MM.1S (cell line): ENCODE measurements around the gene PAEP.
"Not testable (repeated sequence)": the region's sequence is repeated elsewhere in the genome, so short reads cannot be mapped to it uniquely, and the experiment has no call there.

Experiments
- DNase-seq: peaks from one replicate; pipeline ENCODE4 v3.0.0-alpha.2; 2015
- H2AFZ ChIP-seq: fragments of 300-600 bp; sonication (generic); 2 replicates; pipeline ENCODE4 v1.6.0; 2016; ENCODE audit warnings: antibody characterized with exemption, low read length
- H3F3A ChIP-seq: fragments of 300-600 bp; sonication (generic); 2 replicates; pipeline ENCODE4 v1.6.1; 2016; ENCODE audit warnings: mild to moderate bottlenecking, antibody characterized with exemption, low read length, moderate library complexity, mixed read lengths; ENCODE audit not compliant: insufficient read depth
- H3K27ac ChIP-seq: fragments of 300-600 bp; sonication (generic); 2 replicates; pipeline ENCODE4 v1.5.1; 2016; ENCODE audit warnings: mild to moderate bottlenecking, low read length
- H3K27me3 ChIP-seq: fragments of 300-600 bp; sonication (generic); replicated peaks from 2 replicates; pipeline ENCODE4 v1.6.0; 2016; ENCODE audit warnings: low read length; ENCODE audit not compliant: insufficient read depth
- H3K36me3 ChIP-seq: fragments of 300-600 bp; sonication (generic); replicated peaks from 2 replicates; pipeline ENCODE4 v1.6.1; 2016; ENCODE audit warnings: mild to moderate bottlenecking, low read length, mixed read lengths; ENCODE audit not compliant: insufficient read depth
- H3K4me1 ChIP-seq: fragments of 300-600 bp; sonication (generic); 2 replicates; pipeline ENCODE4 v1.6.1; 2016; ENCODE audit warnings: low read length, mixed read lengths
- H3K4me2 ChIP-seq: fragments of 300-600 bp; sonication (generic); 2 replicates; pipeline ENCODE4 v1.6.0; 2016; ENCODE audit warnings: low read depth, low read length
- H3K4me3 ChIP-seq: fragments of 300-600 bp; sonication (generic); 2 replicates; pipeline ENCODE4 v1.5.1; 2016; ENCODE audit warnings: low read length, mixed read lengths
- H3K79me2 ChIP-seq: fragments of 300-600 bp; sonication (generic); 2 replicates; pipeline ENCODE4 v1.6.1; 2016; ENCODE audit warnings: mixed run types, low read length, mixed read lengths
- H3K9ac ChIP-seq: fragments of 300-600 bp; sonication (generic); 2 replicates; pipeline ENCODE4 v1.6.1; 2016; ENCODE audit warnings: low read length, mixed read lengths
- H3K9me2 ChIP-seq: fragments of 300-600 bp; sonication (generic); replicated peaks from 2 replicates; pipeline ENCODE4 v1.6.1; 2016; ENCODE audit warnings: mild to moderate bottlenecking, low read length, mixed read lengths; ENCODE audit not compliant: insufficient read depth
- H3K9me3 ChIP-seq: fragments of 300-600 bp; sonication (generic); replicated peaks from 2 replicates; pipeline ENCODE4 v1.6.1; 2016; ENCODE audit warnings: mild to moderate bottlenecking, low read length, mixed read lengths; ENCODE audit not compliant: insufficient read depth
- H4K20me1 ChIP-seq: fragments of 300-600 bp; sonication (generic); 2 replicates; pipeline ENCODE4 v1.6.1; 2016; ENCODE audit warnings: mild to moderate bottlenecking, low read length, moderate library complexity, mixed read lengths; ENCODE audit not compliant: insufficient read depth
- EZH2 ChIP-seq: fragments of 300-600 bp; sonication (generic); optimal IDR thresholded peaks from 2 replicates; pipeline ENCODE3; 2017; ENCODE audit warnings: low read depth, mild to moderate bottlenecking, antibody characterized with exemption, low read length, mixed read lengths
- EZH2phosphoT487 ChIP-seq: fragments of 300-600 bp; sonication (generic); IDR thresholded peaks from 2 replicates; pipeline ENCODE4 v1.6.1; 2018; ENCODE audit warnings: antibody characterized with exemption, low read length
- TF ChIP-seq, protein P1 (sequence below): fragments of 300-600 bp; sonication (generic); IDR thresholded peaks from 2 replicates; pipeline ENCODE4 v1.5.1; 2016; ENCODE audit warnings: antibody characterized with exemption, low read length, mixed read lengths

Gene PAEP

GRCh38 chr9:135533113-135533512 is 28.4 kb upstream of the PAEP start:
- Histone ChIP-seq H3F3A (no peaks in the 10 kb centered on the region), H3K36me3 (no peaks in the 10 kb centered on the region), H3K9ac (no peak overlapping the region), H3K4me1 (peaks cover 6% of the 10 kb centered on the region; the same call in 1 of the 2 replicates), H3K4me3 (no peak overlapping the region), H3K27ac (no peak overlapping the region), H3K9me2 (no peaks in the 10 kb centered on the region), H4K20me1 (no peaks in the 10 kb centered on the region), H2AFZ (no peak overlapping the region), H3K4me2 (no peak overlapping the region), H3K9me3 (no peaks in the 10 kb centered on the region; the same call in 1 of the 2 replicates), H3K27me3 (peaks cover 4% of the 10 kb centered on the region), H3K79me2 (no peaks in the 10 kb centered on the region)
- TF ChIP-seq, protein P1, sequence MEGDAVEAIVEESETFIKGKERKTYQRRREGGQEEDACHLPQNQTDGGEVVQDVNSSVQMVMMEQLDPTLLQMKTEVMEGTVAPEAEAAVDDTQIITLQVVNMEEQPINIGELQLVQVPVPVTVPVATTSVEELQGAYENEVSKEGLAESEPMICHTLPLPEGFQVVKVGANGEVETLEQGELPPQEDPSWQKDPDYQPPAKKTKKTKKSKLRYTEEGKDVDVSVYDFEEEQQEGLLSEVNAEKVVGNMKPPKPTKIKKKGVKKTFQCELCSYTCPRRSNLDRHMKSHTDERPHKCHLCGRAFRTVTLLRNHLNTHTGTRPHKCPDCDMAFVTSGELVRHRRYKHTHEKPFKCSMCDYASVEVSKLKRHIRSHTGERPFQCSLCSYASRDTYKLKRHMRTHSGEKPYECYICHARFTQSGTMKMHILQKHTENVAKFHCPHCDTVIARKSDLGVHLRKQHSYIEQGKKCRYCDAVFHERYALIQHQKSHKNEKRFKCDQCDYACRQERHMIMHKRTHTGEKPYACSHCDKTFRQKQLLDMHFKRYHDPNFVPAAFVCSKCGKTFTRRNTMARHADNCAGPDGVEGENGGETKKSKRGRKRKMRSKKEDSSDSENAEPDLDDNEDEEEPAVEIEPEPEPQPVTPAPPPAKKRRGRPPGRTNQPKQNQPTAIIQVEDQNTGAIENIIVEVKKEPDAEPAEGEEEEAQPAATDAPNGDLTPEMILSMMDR = no peak
- TF ChIP-seq EZH2phosphoT487 = no peak
- no peak for TF ChIP-seq EZH2
- no peak for DNase-seq

DNA sequence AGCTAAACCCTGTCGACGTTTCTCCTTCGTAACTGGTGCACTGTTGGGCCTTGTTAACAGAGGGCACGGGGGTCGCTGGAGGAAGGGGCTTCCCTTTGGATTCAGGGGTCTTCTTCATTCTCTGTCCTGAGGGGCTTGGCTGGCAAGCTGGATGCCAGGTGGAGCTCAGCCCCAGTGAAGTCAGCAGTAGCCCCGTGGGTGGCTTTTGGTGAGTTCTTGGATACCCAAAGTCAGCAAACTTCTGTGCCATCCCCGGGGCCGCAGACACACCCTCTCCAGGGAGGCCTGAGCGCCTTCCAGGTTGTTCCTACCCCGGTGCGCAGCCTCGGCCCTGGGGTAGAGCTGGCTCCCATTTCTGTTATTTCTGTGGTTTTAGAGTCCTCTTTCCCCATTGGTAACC is 27.9 kb upstream of the PAEP start:
- peaks cover 6% of the 10 kb centered on the region; the same call in 1 of the 2 replicates for H3K4me1 ChIP-seq
- H3K27ac ChIP-seq = no peak overlapping the region
- TF ChIP-seq EZH2phosphoT487 (no peak), EZH2 (no peak)
- TF ChIP-seq, protein P1 = no peak
- no peak overlapping the region for H3K4me3 ChIP-seq
- no peaks in the 10 kb centered on the region for H3K79me2 ChIP-seq
- peaks cover 10% of the 10 kb centered on the region for H3K27me3 ChIP-seq
- H3F3A ChIP-seq = no peaks in the 10 kb centered on the region
- H3K9me3 ChIP-seq = no peaks in the 10 kb centered on the region; the same call in 1 of the 2 replicates
- H3K9me2 ChIP-seq = no peaks in the 10 kb centered on the region
- no peak overlapping the region for H3K9ac ChIP-seq
- H2AFZ ChIP-seq = no peak overlapping the region
- no peaks in the 10 kb centered on the region for H3K36me3 ChIP-seq
- H4K20me1 ChIP-seq = no peaks in the 10 kb centered on the region
- H3K4me2 ChIP-seq = no peak overlapping the region
- no peak for DNase-seq

DNA sequence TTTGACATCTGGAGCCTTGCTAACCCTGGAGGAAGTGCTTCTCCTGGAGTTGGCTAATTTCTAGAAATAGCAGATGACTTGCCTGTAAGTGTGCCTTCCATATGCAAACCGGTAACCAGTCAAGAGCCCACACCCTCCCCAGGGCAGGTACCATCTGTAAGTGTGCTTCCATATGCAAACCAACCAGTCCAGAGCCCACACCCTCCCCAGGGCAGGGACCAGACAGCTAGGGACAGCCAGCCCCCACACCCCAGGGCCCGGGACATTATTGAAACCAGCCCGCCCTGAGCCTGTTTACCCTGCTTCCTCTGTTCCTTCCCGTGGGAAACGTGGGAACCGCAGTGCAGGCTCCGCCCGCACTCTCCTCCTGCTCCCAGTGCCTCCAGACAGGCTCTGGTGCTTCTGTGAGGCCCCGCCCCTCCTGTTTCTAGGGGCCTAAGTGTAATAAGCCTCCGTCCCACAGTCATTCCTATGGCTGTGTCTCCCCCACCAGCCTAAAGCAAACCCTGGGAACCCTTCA is 27.3 kb upstream of the PAEP start:
- H3K4me1 ChIP-seq, DNase-seq, H3K9ac ChIP-seq, H3K36me3 ChIP-seq, H3K9me3 ChIP-seq, H3K79me2 ChIP-seq, H3F3A ChIP-seq, H3K4me3 ChIP-seq, H3K4me2 ChIP-seq, H2AFZ ChIP-seq, H3K9me2 ChIP-seq, H4K20me1 ChIP-seq, H3K27ac ChIP-seq: not testable (repeated sequence)
- peaks cover 14% of the 10 kb centered on the region for H3K27me3 ChIP-seq

DNA sequence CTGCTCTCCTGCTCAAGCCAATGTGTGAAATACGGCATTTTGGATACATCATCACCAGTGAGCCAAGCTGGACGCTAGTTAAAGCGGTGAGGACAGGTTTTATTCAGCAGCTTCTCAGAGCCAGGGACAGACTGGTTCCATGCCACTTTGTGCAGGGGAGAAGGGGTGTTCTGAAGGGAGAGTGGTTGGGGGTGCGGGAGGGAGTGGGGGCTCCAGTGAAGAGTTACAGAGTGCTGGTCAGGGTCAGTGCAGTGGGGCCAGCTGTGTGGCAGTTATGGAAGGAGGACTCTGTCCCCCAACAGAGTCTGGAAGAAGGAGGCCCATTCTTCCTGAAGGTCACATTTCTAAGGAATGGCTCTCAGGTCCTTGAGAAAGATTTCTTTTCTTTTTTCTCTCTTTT is 26.7 kb upstream of the PAEP start:
- peaks cover 14% of the 10 kb centered on the region for H3K27me3 ChIP-seq
- H3K4me1 ChIP-seq, H3K4me3 ChIP-seq, DNase-seq, H2AFZ ChIP-seq, H3K79me2 ChIP-seq, H4K20me1 ChIP-seq, H3F3A ChIP-seq, H3K9me2 ChIP-seq, H3K9ac ChIP-seq, H3K9me3 ChIP-seq, H3K27ac ChIP-seq, H3K36me3 ChIP-seq, H3K4me2 ChIP-seq: not testable (repeated sequence)

- H3K4me3 ChIP-seq, H3K27ac ChIP-seq, H3K36me3 ChIP-seq, H3K4me1 ChIP-seq, H3F3A ChIP-seq, H3K4me2 ChIP-seq, H3K9me3 ChIP-seq, H4K20me1 ChIP-seq, DNase-seq, H2AFZ ChIP-seq, H3K9me2 ChIP-seq, H3K79me2 ChIP-seq, H3K9ac ChIP-seq: not testable (repeated sequence)
- H3K27me3 ChIP-seq = peaks cover 14% of the 10 kb centered on the region
These were observed 25.9 kb upstream of the PAEP start for GRCh38 chr9:135535631-135536030.
